GM21619 (cell line): Measurements from ENCODE around the gene MUCL1.
A peak's percentile ranks its signal among the peaks of the same experiment; 100 is the strongest.
"Not testable (repeated sequence)": the region's sequence is repeated elsewhere in the genome, so short reads cannot be mapped to it uniquely, and the experiment has no call there.

Experiments used
- ATAC-seq: cut with Tn5 transposase; IDR thresholded peaks from one replicate; pipeline ENCODE4 v1.9.1; 2021; ENCODE audit not compliant: unreplicated experiment

MUCL1 gene

GRCh38 chr12:54853933-54854538, at the start of gene MUCL1:
Gene MUCL1 (plus strand): TSS chr12:54854516. CDS start chr12:54854583, 67 bp downstream.
- ATAC-seq, result peak; percentile 99

- no peak for ATAC-seq
Observed at GRCh38 chr12:54821676-54822075, 32.6 kb upstream of the MUCL1 start.

GRCh38 chr12:54824402-54824801, 29.9 kb upstream of the MUCL1 start:
- ATAC-seq, result no peak

- ATAC-seq, result no peak
Observed at GRCh38 chr12:54829511-54829910, 24.8 kb upstream of the MUCL1 start.

- no peak for ATAC-seq
Observed at GRCh38 chr12:54830199-54830598, 24.1 kb upstream of the MUCL1 start.

GRCh38 chr12:54831631-54832030, 22.7 kb upstream of the MUCL1 start:
- no peak for ATAC-seq

GRCh38 chr12:54840244-54840865, 14.0 kb upstream of the MUCL1 start:
- ATAC-seq, result no peak

- ATAC-seq, result no peak
Observed at GRCh38 chr12:54857406-54857805, 3.1 kb downstream of the MUCL1 start.

- ATAC-seq, result no peak
Observed at GRCh38 chr12:54858562-54858961, 4.2 kb downstream of the MUCL1 start.

- ATAC-seq, result no peak
Observed at GRCh38 chr12:54859502-54859901, 5.2 kb downstream of the MUCL1 start.

GRCh38 chr12:54861927-54862326, 7.6 kb downstream of the MUCL1 start:
- ATAC-seq, result no peak

- no peak for ATAC-seq
Observed at GRCh38 chr12:54863948-54864618, 9.8 kb downstream of the MUCL1 start.

- ATAC-seq, result no peak
Observed at GRCh38 chr12:54865683-54866324, 11.5 kb downstream of the MUCL1 start.

GRCh38 chr12:54868690-54869089, 14.4 kb downstream of the MUCL1 start:
- ATAC-seq, result no peak

- ATAC-seq, result no peak
Observed at GRCh38 chr12:54870048-54870447, 15.7 kb downstream of the MUCL1 start.

GRCh38 chr12:54870617-54871016, 16.3 kb downstream of the MUCL1 start:
- ATAC-seq, result no peak

- no peak for ATAC-seq
Observed at GRCh38 chr12:54879150-54879549, 24.8 kb downstream of the MUCL1 start.

- no peak for ATAC-seq
Observed at GRCh38 chr12:54879579-54879978, 25.3 kb downstream of the MUCL1 start.

GRCh38 chr12:54882079-54882478, 27.8 kb downstream of the MUCL1 start:
- ATAC-seq, result no peak

GRCh38 chr12:54882597-54882996, 28.3 kb downstream of the MUCL1 start:
- not testable (repeated sequence) for ATAC-seq

- not testable (repeated sequence) for ATAC-seq
Observed at GRCh38 chr12:54888428-54888827, 34.1 kb downstream of the MUCL1 start.

GRCh38 chr12:54890339-54890738, 36.0 kb downstream of the MUCL1 start:
- ATAC-seq, result no peak
